GM23338 (cell line): ENCODE measurements around the gene SYT17. TPM values are rescaled to one million over a fixed set of nuclear protein-coding genes. Genes with fewer than 3 reads are reported as not detected.

ENCODE experiments used
- ATAC-seq: fragments of 200-7000 bp; cut with Tn5 transposase; 3 replicates; pipeline ENCODE4 v1.9.1; 2020
- DNase-seq: peaks from one replicate; pipeline ENCODE4 v3.0.0-alpha.2; 2015; ENCODE audit warnings: low spot score
- H2AFZ ChIP-seq: fragments of 200-600 bp; sonication (generic); 2 replicates; pipeline ENCODE4 v1.8.0; 2016; ENCODE audit warnings: antibody characterized with exemption, mild to moderate bottlenecking, moderate library complexity
- H3F3A ChIP-seq: fragments of 200-600 bp; sonication (generic); replicated peaks from 2 replicates; pipeline ENCODE4 v1.8.0; 2017; ENCODE audit warnings: antibody characterized with exemption, mixed run types, low read depth
- H3K27ac ChIP-seq: fragments of 200-600 bp; sonication (generic); 2 replicates; pipeline ENCODE4 v1.6.1; 2016; ENCODE audit warnings: low read depth
- H3K27me3 ChIP-seq: fragments of 200-600 bp; sonication (generic); 2 replicates; pipeline ENCODE4 v1.8.0; 2016; ENCODE audit warnings: mild to moderate bottlenecking, mixed run types, moderate library complexity; ENCODE audit not compliant: insufficient read depth
- H3K36me3 ChIP-seq: fragments of 200-600 bp; sonication (generic); 2 replicates; pipeline ENCODE4 v1.8.0; 2016; ENCODE audit warnings: mild to moderate bottlenecking; ENCODE audit not compliant: insufficient read depth
- H3K4me1 ChIP-seq: fragments of 200-600 bp; sonication (generic); 2 replicates; pipeline ENCODE4 v1.8.0; 2016; ENCODE audit warnings: mild to moderate bottlenecking, moderate library complexity; ENCODE audit not compliant: insufficient read depth
- H3K4me2 ChIP-seq: fragments of 200-600 bp; sonication (generic); 2 replicates; pipeline ENCODE4 v1.7.1; 2017; ENCODE audit warnings: mixed run types
- H3K4me3 ChIP-seq: fragments of 200-600 bp; sonication (generic); 2 replicates; pipeline ENCODE4 v1.6.1; 2016; ENCODE audit warnings: mixed run types
- H3K79me2 ChIP-seq: fragments of 200-600 bp; sonication (generic); replicated peaks from 2 replicates; pipeline ENCODE4 v1.8.0; 2017; ENCODE audit warnings: mild to moderate bottlenecking; ENCODE audit not compliant: insufficient read depth
- H3K9me2 ChIP-seq: fragments of 200-600 bp; sonication (generic); 2 replicates; pipeline ENCODE4 v1.8.0; 2017; ENCODE audit not compliant: insufficient read depth
- H4K20me1 ChIP-seq: fragments of 200-600 bp; sonication (generic); replicated peaks from 2 replicates; pipeline ENCODE4 v1.8.0; 2017; ENCODE audit warnings: mild to moderate bottlenecking; ENCODE audit not compliant: insufficient read depth
- H3K27ac Mint-ChIP-seq: 2 replicates; pipeline ENCODE4 v1.8.0; 2020; ENCODE audit warnings: inconsistent platforms, mild to moderate bottlenecking, moderate library complexity, mixed read lengths
- H3K27me3 Mint-ChIP-seq: 3 replicates; pipeline ENCODE4 v1.8.0; 2022; ENCODE audit warnings: low read depth, mild to moderate bottlenecking, moderate library complexity, mixed read lengths, inconsistent platforms; ENCODE audit not compliant: insufficient read depth, poor library complexity
- H3K36me3 Mint-ChIP-seq: 3 replicates; pipeline ENCODE4 v1.8.0; 2021; ENCODE audit warnings: low read depth, mild to moderate bottlenecking, inconsistent platforms, moderate library complexity, mixed read lengths
- H3K4me1 Mint-ChIP-seq: 3 replicates; pipeline ENCODE4 v1.8.0; 2020; ENCODE audit warnings: mild to moderate bottlenecking, inconsistent platforms, mixed read lengths
- H3K4me3 Mint-ChIP-seq: 3 replicates; pipeline ENCODE4 v1.8.0; 2021; ENCODE audit warnings: moderate library complexity, mild to moderate bottlenecking, inconsistent platforms, mixed read lengths
- H3K9me3 Mint-ChIP-seq: 3 replicates; pipeline ENCODE4 v1.8.0; 2020; ENCODE audit warnings: moderate library complexity, mild to moderate bottlenecking, inconsistent platforms, mixed read lengths
- CREB1 ChIP-seq: fragments of 250-450 bp; sonication (Bioruptor Pico); IDR thresholded peaks from 2 replicates; pipeline ENCODE4 v1.5.0; 2020; ENCODE audit warnings: low read depth, mild to moderate bottlenecking, moderate library complexity
- EZH2 ChIP-seq: fragments of 200-600 bp; sonication (generic); IDR thresholded peaks from one replicate; pipeline ENCODE4 v1.8.0; 2017; ENCODE audit warnings: antibody characterized with exemption, mild to moderate bottlenecking, low read depth; ENCODE audit not compliant: unreplicated experiment
- EZH2phosphoT487 ChIP-seq: fragments of 200-600 bp; sonication (generic); IDR thresholded peaks from one replicate; pipeline ENCODE4 v1.8.1; 2018; ENCODE audit warnings: antibody characterized with exemption; ENCODE audit not compliant: unreplicated experiment
- JUNB ChIP-seq: IDR thresholded peaks from one replicate; pipeline ENCODE4 v1.6.1; 2016; ENCODE audit warnings: antibody characterized with exemption; ENCODE audit not compliant: unreplicated experiment
- NANOG ChIP-seq: IDR thresholded peaks from 2 replicates; pipeline ENCODE4 v1.6.1; 2016; ENCODE audit warnings: antibody characterized with exemption, borderline replicate concordance
- POLR2AphosphoS5 ChIP-seq: IDR thresholded peaks from 2 replicates; pipeline ENCODE4 v1.6.1; 2016; ENCODE audit warnings: antibody characterized with exemption, low read depth
- STAT1 ChIP-seq: IDR thresholded peaks from one replicate; pipeline ENCODE4 v1.6.1; 2016; ENCODE audit warnings: antibody characterized with exemption; ENCODE audit not compliant: unreplicated experiment
- ZNF114 ChIP-seq: fragments of 250-450 bp; sonication (Bioruptor Pico); IDR thresholded peaks from 2 replicates; pipeline ENCODE4 v1.5.0; 2020; ENCODE audit warnings: mild to moderate bottlenecking, moderate library complexity
- ZNF331 ChIP-seq: fragments of 250-450 bp; sonication (Bioruptor Pico); IDR thresholded peaks from 2 replicates; pipeline ENCODE4 v1.5.0; 2020; ENCODE audit warnings: low read depth, mild to moderate bottlenecking, moderate library complexity
- polyA plus RNA-seq: library from polyadenylated mRNA; unstranded; fragments of >200 nt; fragmentation: Nextera tagmentation; extraction: Ambion mirVana; gene quantifications from 2 replicates; pipeline ENCODE4 v1.2.1, GENCODE V29; 2016
- total RNA-seq: library from RNA; depleted of rRNA; stranded (reverse); fragments of >200 nt; shearing (Covaris generic); gene quantifications from 2 replicates; pipeline ENCODE4 v1.2.3, GENCODE V29; 2014
- TF ChIP-seq, protein P1 (sequence below): IDR thresholded peaks from one replicate; pipeline ENCODE4 v1.6.1; 2018; ENCODE audit warnings: antibody characterized with exemption; ENCODE audit not compliant: unreplicated experiment
- TF ChIP-seq, protein P2 (sequence below): IDR thresholded peaks from 2 replicates; pipeline ENCODE4 v1.6.1; 2016; ENCODE audit warnings: antibody characterized with exemption
- TF ChIP-seq, protein P3 (sequence below), 2 experiments: fragments of 200-600 bp in 1 of 2; sonication (generic) in 1 of 2; conservative IDR thresholded peaks; 2 replicates each; pipeline versions ENCODE4 v1.5.1 to v1.6.1; 2016 to 2017; ENCODE audit warnings: antibody characterized with exemption in 2 of 2, low read depth in 2 of 2, mild to moderate bottlenecking in 2 of 2, moderate library complexity in 1 of 2
- TF ChIP-seq, protein P4 (sequence below): fragments of 250-450 bp; sonication (Bioruptor Pico); IDR thresholded peaks from 2 replicates; pipeline ENCODE4 v1.5.0; 2020; ENCODE audit warnings: mild to moderate bottlenecking, moderate library complexity

Gene SYT17
- total and polyA plus RNA-seq, 2 experiments from 2014 or later: 5.3 to 9.5 TPM

DNA sequence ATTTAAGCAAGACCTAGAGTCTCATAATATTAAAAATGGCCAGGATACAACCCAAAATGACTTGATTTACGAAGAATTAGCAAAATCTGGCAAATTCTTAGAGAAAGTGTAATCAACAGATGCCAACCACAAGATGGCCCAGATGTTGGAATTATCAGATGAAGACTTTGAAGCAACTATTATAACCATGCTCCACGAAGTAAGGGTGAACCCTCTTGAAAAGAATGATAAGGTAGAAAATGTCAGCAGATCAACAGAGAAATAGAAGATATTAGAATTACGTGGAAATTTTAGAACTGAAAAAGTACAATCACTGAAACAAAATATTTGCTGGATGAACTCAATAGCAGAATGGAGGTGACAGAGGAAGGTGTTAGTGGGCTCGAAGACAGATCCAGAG lies 67.4 kb downstream of the SYT17 start:
- Mint-ChIP-seq H3K27ac (no peak overlapping the region), H3K4me1 (peaks cover 6% of the 10 kb centered on the region), H3K9me3 (peaks cover 51% of the 10 kb centered on the region), H3K4me3 (no peak overlapping the region), H3K27me3 (no peaks in the 10 kb centered on the region), H3K36me3 (peaks cover 45% of the 10 kb centered on the region)
- Histone ChIP-seq H3K27ac (no peak overlapping the region), H3K79me2 (no peaks in the 10 kb centered on the region), H3F3A (no peaks in the 10 kb centered on the region), H3K4me1 (no peaks in the 10 kb centered on the region), H3K4me2 (no peak overlapping the region), H4K20me1 (no peaks in the 10 kb centered on the region), H3K36me3 (no peaks in the 10 kb centered on the region), H2AFZ (no peak overlapping the region), H3K27me3 (no peaks in the 10 kb centered on the region), H3K4me3 (no peak overlapping the region), H3K9me2 (no peaks in the 10 kb centered on the region)
- DNase-seq (no peak), ATAC-seq (no peak)
- TF ChIP-seq, protein P1, sequence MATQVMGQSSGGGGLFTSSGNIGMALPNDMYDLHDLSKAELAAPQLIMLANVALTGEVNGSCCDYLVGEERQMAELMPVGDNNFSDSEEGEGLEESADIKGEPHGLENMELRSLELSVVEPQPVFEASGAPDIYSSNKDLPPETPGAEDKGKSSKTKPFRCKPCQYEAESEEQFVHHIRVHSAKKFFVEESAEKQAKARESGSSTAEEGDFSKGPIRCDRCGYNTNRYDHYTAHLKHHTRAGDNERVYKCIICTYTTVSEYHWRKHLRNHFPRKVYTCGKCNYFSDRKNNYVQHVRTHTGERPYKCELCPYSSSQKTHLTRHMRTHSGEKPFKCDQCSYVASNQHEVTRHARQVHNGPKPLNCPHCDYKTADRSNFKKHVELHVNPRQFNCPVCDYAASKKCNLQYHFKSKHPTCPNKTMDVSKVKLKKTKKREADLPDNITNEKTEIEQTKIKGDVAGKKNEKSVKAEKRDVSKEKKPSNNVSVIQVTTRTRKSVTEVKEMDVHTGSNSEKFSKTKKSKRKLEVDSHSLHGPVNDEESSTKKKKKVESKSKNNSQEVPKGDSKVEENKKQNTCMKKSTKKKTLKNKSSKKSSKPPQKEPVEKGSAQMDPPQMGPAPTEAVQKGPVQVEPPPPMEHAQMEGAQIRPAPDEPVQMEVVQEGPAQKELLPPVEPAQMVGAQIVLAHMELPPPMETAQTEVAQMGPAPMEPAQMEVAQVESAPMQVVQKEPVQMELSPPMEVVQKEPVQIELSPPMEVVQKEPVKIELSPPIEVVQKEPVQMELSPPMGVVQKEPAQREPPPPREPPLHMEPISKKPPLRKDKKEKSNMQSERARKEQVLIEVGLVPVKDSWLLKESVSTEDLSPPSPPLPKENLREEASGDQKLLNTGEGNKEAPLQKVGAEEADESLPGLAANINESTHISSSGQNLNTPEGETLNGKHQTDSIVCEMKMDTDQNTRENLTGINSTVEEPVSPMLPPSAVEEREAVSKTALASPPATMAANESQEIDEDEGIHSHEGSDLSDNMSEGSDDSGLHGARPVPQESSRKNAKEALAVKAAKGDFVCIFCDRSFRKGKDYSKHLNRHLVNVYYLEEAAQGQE: no peak
- TF ChIP-seq STAT1 (no peak), POLR2AphosphoS5 (no peak), NANOG (no peak), EZH2phosphoT487 (no peak), ZNF331 (CRISPR knock-in tag) (no peak), EZH2 (no peak), CREB1 (no peak), ZNF114 (CRISPR knock-in tag) (no peak), JUNB (no peak)
- TF ChIP-seq, protein P2, sequence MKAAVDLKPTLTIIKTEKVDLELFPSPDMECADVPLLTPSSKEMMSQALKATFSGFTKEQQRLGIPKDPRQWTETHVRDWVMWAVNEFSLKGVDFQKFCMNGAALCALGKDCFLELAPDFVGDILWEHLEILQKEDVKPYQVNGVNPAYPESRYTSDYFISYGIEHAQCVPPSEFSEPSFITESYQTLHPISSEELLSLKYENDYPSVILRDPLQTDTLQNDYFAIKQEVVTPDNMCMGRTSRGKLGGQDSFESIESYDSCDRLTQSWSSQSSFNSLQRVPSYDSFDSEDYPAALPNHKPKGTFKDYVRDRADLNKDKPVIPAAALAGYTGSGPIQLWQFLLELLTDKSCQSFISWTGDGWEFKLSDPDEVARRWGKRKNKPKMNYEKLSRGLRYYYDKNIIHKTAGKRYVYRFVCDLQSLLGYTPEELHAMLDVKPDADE: no peak
- TF ChIP-seq, protein P3, sequence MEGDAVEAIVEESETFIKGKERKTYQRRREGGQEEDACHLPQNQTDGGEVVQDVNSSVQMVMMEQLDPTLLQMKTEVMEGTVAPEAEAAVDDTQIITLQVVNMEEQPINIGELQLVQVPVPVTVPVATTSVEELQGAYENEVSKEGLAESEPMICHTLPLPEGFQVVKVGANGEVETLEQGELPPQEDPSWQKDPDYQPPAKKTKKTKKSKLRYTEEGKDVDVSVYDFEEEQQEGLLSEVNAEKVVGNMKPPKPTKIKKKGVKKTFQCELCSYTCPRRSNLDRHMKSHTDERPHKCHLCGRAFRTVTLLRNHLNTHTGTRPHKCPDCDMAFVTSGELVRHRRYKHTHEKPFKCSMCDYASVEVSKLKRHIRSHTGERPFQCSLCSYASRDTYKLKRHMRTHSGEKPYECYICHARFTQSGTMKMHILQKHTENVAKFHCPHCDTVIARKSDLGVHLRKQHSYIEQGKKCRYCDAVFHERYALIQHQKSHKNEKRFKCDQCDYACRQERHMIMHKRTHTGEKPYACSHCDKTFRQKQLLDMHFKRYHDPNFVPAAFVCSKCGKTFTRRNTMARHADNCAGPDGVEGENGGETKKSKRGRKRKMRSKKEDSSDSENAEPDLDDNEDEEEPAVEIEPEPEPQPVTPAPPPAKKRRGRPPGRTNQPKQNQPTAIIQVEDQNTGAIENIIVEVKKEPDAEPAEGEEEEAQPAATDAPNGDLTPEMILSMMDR (conservative IDR thresholded peaks at IDR 0.05; ENCODE audit: low read depth in 2 of 2): no peak
- TF ChIP-seq, protein P4, sequence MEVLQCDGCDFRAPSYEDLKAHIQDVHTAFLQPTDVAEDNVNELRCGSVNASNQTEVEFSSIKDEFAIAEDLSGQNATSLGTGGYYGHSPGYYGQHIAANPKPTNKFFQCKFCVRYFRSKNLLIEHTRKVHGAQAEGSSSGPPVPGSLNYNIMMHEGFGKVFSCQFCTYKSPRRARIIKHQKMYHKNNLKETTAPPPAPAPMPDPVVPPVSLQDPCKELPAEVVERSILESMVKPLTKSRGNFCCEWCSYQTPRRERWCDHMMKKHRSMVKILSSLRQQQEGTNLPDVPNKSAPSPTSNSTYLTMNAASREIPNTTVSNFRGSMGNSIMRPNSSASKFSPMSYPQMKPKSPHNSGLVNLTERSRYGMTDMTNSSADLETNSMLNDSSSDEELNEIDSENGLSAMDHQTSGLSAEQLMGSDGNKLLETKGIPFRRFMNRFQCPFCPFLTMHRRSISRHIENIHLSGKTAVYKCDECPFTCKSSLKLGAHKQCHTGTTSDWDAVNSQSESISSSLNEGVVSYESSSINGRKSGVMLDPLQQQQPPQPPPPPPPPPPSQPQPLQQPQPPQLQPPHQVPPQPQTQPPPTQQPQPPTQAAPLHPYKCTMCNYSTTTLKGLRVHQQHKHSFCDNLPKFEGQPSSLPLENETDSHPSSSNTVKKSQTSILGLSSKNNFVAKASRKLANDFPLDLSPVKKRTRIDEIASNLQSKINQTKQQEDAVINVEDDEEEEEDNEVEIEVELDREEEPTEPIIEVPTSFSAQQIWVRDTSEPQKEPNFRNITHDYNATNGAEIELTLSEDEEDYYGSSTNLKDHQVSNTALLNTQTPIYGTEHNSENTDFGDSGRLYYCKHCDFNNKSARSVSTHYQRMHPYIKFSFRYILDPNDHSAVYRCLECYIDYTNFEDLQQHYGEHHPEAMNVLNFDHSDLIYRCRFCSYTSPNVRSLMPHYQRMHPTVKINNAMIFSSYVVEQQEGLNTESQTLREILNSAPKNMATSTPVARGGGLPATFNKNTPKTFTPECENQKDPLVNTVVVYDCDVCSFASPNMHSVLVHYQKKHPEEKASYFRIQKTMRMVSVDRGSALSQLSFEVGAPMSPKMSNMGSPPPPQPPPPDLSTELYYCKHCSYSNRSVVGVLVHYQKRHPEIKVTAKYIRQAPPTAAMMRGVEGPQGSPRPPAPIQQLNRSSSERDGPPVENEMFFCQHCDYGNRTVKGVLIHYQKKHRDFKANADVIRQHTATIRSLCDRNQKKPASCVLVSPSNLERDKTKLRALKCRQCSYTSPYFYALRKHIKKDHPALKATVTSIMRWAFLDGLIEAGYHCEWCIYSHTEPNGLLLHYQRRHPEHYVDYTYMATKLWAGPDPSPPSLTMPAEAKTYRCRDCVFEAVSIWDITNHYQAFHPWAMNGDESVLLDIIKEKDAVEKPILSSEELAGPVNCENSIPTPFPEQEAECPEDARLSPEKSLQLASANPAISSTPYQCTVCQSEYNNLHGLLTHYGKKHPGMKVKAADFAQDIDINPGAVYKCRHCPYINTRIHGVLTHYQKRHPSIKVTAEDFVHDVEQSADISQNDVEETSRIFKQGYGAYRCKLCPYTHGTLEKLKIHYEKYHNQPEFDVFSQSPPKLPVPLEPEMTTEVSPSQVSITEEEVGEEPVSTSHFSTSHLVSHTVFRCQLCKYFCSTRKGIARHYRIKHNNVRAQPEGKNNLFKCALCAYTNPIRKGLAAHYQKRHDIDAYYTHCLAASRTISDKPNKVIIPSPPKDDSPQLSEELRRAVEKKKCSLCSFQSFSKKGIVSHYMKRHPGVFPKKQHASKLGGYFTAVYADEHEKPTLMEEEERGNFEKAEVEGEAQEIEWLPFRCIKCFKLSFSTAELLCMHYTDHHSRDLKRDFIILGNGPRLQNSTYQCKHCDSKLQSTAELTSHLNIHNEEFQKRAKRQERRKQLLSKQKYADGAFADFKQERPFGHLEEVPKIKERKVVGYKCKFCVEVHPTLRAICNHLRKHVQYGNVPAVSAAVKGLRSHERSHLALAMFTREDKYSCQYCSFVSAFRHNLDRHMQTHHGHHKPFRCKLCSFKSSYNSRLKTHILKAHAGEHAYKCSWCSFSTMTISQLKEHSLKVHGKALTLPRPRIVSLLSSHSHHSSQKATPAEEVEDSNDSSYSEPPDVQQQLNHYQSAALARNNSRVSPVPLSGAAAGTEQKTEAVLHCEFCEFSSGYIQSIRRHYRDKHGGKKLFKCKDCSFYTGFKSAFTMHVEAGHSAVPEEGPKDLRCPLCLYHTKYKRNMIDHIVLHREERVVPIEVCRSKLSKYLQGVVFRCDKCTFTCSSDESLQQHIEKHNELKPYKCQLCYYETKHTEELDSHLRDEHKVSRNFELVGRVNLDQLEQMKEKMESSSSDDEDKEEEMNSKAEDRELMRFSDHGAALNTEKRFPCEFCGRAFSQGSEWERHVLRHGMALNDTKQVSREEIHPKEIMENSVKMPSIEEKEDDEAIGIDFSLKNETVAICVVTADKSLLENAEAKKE: no peak
